Measurements from ENCODE around the gene TOR2A. TPM values are rescaled to one million over a fixed set of nuclear protein-coding genes. Genes with fewer than 3 reads are reported as not detected.

TOR2A gene
- total and polyA plus RNA-seq, 2 of the 8 experiments (the other 6 are each of a cell fraction or from before 2014, with no cell fraction given): 18.7 to 24.9 TPM

DNA sequence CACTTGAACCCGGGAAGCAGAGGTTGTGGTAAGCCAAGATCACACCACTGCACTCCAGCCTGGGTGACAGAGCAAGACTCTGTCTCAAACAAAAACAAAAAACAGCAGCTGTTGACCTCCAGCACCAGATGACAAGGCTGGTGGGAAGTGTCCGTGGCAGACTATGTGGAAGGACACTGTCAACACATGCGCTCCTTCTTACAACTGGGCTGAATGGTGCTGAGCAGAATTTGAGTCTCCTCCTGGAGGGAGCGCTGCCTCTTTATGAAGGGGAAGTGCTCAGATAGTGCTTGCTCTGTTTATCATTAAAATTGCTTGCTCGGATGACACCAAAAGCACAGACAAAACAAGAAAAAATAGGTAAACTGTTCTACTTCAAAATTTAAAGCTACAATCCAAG lies 37.5 kb downstream of the TOR2A start:
- ChIA-PET CTCF (ENCODE audit: partially characterized antibody) (interaction anchor here (0.6 to 1.0 kb wide), 3 partner anchors 9 to 108 kb away, joined by 3 read pairs; partner anchors contain the start of gene CFAP157), POLR2A (ENCODE audit: partially characterized antibody) (interaction anchor here (1.1 kb wide), 1 partner anchor 17 kb away, joined by 3 read pairs; no protein-coding TSS in a partner anchor)
- no peak overlapping the region for H4K91ac ChIP-seq (replicated peaks; ENCODE audit: insufficient read length, low read length)
- no peak overlapping the region for H2BK15ac ChIP-seq (ENCODE audit: low read length)
- no peak overlapping the region for H3K4ac ChIP-seq (replicated peaks; ENCODE audit: insufficient read length, low read depth, low read length)
- H4K8ac ChIP-seq (ENCODE audit: extremely low read depth, insufficient read depth, low read length): no peak overlapping the region
- H2BK12ac ChIP-seq (ENCODE audit: low read depth, low read length): no peak overlapping the region
- H3K23me2 ChIP-seq (ENCODE audit: low read depth, low read length): 0 out of 2 replicates have a peak, but pooled peaks cover 1% of the 10 kb centered on the region
- no peak overlapping the region for H3K18ac ChIP-seq (ENCODE audit: extremely low read depth, low read length)
- H3K27me3 ChIP-seq (replicated peaks in 1 of 4; ENCODE audit: control insufficient read depth in 3 of 4, extremely low read depth in 1 of 4, insufficient read depth in 3 of 4, low read length in 3 of 4): no peaks in the 10 kb centered on the region
- no peak overlapping the region for H3K9ac ChIP-seq (replicated peaks in 1 of 4; ENCODE audit: extremely low read depth in 1 of 4, low read depth in 3 of 4, low read length in 3 of 4)
- H3K4me2 ChIP-seq (ENCODE audit: insufficient read depth in 1 of 2, low read depth in 2 of 2, low read length in 2 of 2): no peak overlapping the region
- H3K23ac ChIP-seq (ENCODE audit: insufficient read length): no peak overlapping the region
- H3K14ac ChIP-seq (ENCODE audit: insufficient read length): no peak overlapping the region
- no peak overlapping the region for H2BK5ac ChIP-seq (ENCODE audit: low read depth, low read length)
- no peak overlapping the region for H2AK5ac ChIP-seq (ENCODE audit: low read depth, low read length)
- FAIRE-seq: no peak
- no peak overlapping the region for H2AFZ ChIP-seq (ENCODE audit: low read length)
- no peak for DNase-seq (ENCODE audit: low read depth in 1 of 2, low spot score in 2 of 2)
- H3K9me3 ChIP-seq (ENCODE audit: insufficient read depth in 2 of 2, low read depth in 1 of 2, low read length in 1 of 2): no peaks in the 10 kb centered on the region
- no peaks in the 10 kb centered on the region for H4K20me1 ChIP-seq (replicated peaks in 1 of 2; ENCODE audit: control insufficient read depth in 1 of 2, insufficient read depth in 2 of 2, low read length in 2 of 2)
- no peak overlapping the region for H2BK120ac ChIP-seq (replicated peaks; ENCODE audit: low read depth, low read length)
- no peaks in the 10 kb centered on the region; a peak in 1 of 8 replicates for H3K36me3 ChIP-seq (ENCODE audit: control insufficient read depth in 2 of 4, insufficient read depth in 4 of 4, low read length in 3 of 4)
- H3K27ac ChIP-seq (ENCODE audit: low read depth, low read length): no peak overlapping the region
- no peak overlapping the region for H2BK20ac ChIP-seq (ENCODE audit: low read length)
- no peaks in the 10 kb centered on the region for H3K4me1 ChIP-seq (replicated peaks in 1 of 4; ENCODE audit: control insufficient read depth in 3 of 4, insufficient read depth in 4 of 4, low read length in 3 of 4)
- no peak overlapping the region for H3K4me3 ChIP-seq (ENCODE audit: extremely low read depth in 1 of 4, insufficient read depth in 2 of 4, low read depth in 3 of 4, low read length in 4 of 4)
- no peak overlapping the region for H4K5ac ChIP-seq (ENCODE audit: insufficient read length, low read depth, low read length)
- H3K56ac ChIP-seq (replicated peaks; ENCODE audit: insufficient read length, low read depth, low read length): no peak overlapping the region
- no peaks in the 10 kb centered on the region for H3K79me2 ChIP-seq (ENCODE audit: control insufficient read depth in 1 of 2, insufficient read depth in 2 of 2, low read length in 2 of 2)
- H3K79me1 ChIP-seq (ENCODE audit: low read depth, low read length): no peaks in the 10 kb centered on the region
- 84% methylated on average over 5 of the region's 5 CpGs; no CpG with 5 or more reads in 1 of the 2 experiments for WGBS, 2 experiments (ENCODE audit: extremely low coverage in 1 of 2, insufficient coverage in 1 of 2, insufficient read length in 1 of 2, insufficient replicate concordance in 2 of 2, low coverage in 1 of 2, low lambda C conversion rate in 2 of 2, missing lambda C conversion rate in 1 of 2)
- TF ChIP-seq RFX5 (IDR thresholded peaks at IDR 0.05; ENCODE audit: borderline replicate concordance, low read depth, low read length) (no peak), JUN (IDR thresholded peaks at IDR 0.05; ENCODE audit: low read depth, low read length) (no peak)
